ENCODE results near the gene MTF2. TPM values are rescaled to one million over a fixed set of nuclear protein-coding genes. Genes with fewer than 3 reads are reported as not detected.

Gene MTF2
- total and polyA plus RNA-seq, 2 experiments from 2014 or later = 82.1 to 133 TPM

- no peak overlapping the region for H3K4me3 ChIP-seq
- H3K27me3 Mint-ChIP-seq (ENCODE audit: insufficient read depth, low read depth, poor library complexity) = no peaks in the 10 kb centered on the region
- H4K20me1 ChIP-seq (replicated peaks; ENCODE audit: insufficient read depth) = 0 out of 2 replicates have a peak, but pooled peaks cover 7% of the 10 kb centered on the region
- H2AFZ ChIP-seq = no peak overlapping the region
- 0 out of 2 replicates have a peak overlapping the region, but pooled peaks have one; percentile 13 for H3K27ac ChIP-seq (ENCODE audit: low read depth)
- ATAC-seq = no peak
- H3F3A ChIP-seq (replicated peaks; ENCODE audit: low read depth) = no peaks in the 10 kb centered on the region
- H3K9me2 ChIP-seq (ENCODE audit: insufficient read depth) = no peaks in the 10 kb centered on the region
- H3K4me1 ChIP-seq (ENCODE audit: insufficient read depth) = no peaks in the 10 kb centered on the region; the same call in 1 of the 2 replicates
- H3K4me1 Mint-ChIP-seq = peaks cover 8% of the 10 kb centered on the region
- H3K27ac Mint-ChIP-seq = no peak overlapping the region
- no peak for DNase-seq (ENCODE audit: low spot score)
- no peaks in the 10 kb centered on the region; the same call in 1 of the 2 replicates for H3K79me2 ChIP-seq (replicated peaks; ENCODE audit: insufficient read depth)
- H3K4me2 ChIP-seq = no peak overlapping the region
- TF ChIP-seq STAT1 (IDR thresholded peaks at IDR 0.05; ENCODE audit: unreplicated experiment) = no peak
- no peak for TF ChIP-seq ZNF114 (CRISPR knock-in tag; IDR thresholded peaks at IDR 0.05)
- TF ChIP-seq CTCF (conservative IDR thresholded peaks at IDR 0.05; ENCODE audit: low read depth in 2 of 2) = no peak
- no peak for TF ChIP-seq EZH2phosphoT487 (IDR thresholded peaks at IDR 0.05; ENCODE audit: unreplicated experiment)
- TF ChIP-seq JUNB (IDR thresholded peaks at IDR 0.05; ENCODE audit: unreplicated experiment) = no peak
- H3K27me3 ChIP-seq (ENCODE audit: insufficient read depth) = no peaks in the 10 kb centered on the region
- H3K9me3 Mint-ChIP-seq = no peaks in the 10 kb centered on the region
- H3K36me3 Mint-ChIP-seq (ENCODE audit: low read depth) = peaks cover 4% of the 10 kb centered on the region; the same call in 2 of the 3 replicates
- no peak overlapping the region for H3K4me3 Mint-ChIP-seq
- no peaks in the 10 kb centered on the region; the same call in 1 of the 2 replicates for H3K36me3 ChIP-seq (ENCODE audit: insufficient read depth)
These were observed 72.4 kb downstream of the MTF2 start for GRCh38 chr1:93151474-93151873.

GRCh38 chr1:93152835-93153234, 73.8 kb downstream of the MTF2 start:
- Mint-ChIP-seq H3K4me3 (no peak overlapping the region), H3K36me3 (ENCODE audit: low read depth) (peaks cover 7% of the 10 kb centered on the region; the same call in 2 of the 3 replicates), H3K27ac (no peak overlapping the region), H3K27me3 (ENCODE audit: insufficient read depth, low read depth, poor library complexity) (no peaks in the 10 kb centered on the region), H3K4me1 (peaks cover 8% of the 10 kb centered on the region), H3K9me3 (no peaks in the 10 kb centered on the region)
- Histone ChIP-seq H3K4me1 (ENCODE audit: insufficient read depth) (no peaks in the 10 kb centered on the region; the same call in 1 of the 2 replicates), H3K4me2 (no peak overlapping the region), H3K27ac (ENCODE audit: low read depth) (no peak overlapping the region), H2AFZ (no peak overlapping the region), H3K79me2 (replicated peaks; ENCODE audit: insufficient read depth) (no peaks in the 10 kb centered on the region; the same call in 1 of the 2 replicates), H3K27me3 (ENCODE audit: insufficient read depth) (no peaks in the 10 kb centered on the region), H3K36me3 (ENCODE audit: insufficient read depth) (no peaks in the 10 kb centered on the region; the same call in 1 of the 2 replicates), H3F3A (replicated peaks; ENCODE audit: low read depth) (no peaks in the 10 kb centered on the region), H3K4me3 (no peak overlapping the region), H3K9me2 (ENCODE audit: insufficient read depth) (no peaks in the 10 kb centered on the region), H4K20me1 (replicated peaks; ENCODE audit: insufficient read depth) (0 out of 2 replicates have a peak, but pooled peaks cover 7% of the 10 kb centered on the region)
- ATAC-seq (no peak), DNase-seq (ENCODE audit: low spot score) (no peak)
- TF ChIP-seq EZH2phosphoT487 (IDR thresholded peaks at IDR 0.05; ENCODE audit: unreplicated experiment) (no peak), POLR2AphosphoS5 (IDR thresholded peaks at IDR 0.05; ENCODE audit: low read depth) (no peak), EZH2 (IDR thresholded peaks at IDR 0.05; ENCODE audit: low read depth, unreplicated experiment) (no peak), NANOG (IDR thresholded peaks at IDR 0.05; ENCODE audit: borderline replicate concordance) (no peak), JUNB (IDR thresholded peaks at IDR 0.05; ENCODE audit: unreplicated experiment) (no peak), ZNF114 (CRISPR knock-in tag; IDR thresholded peaks at IDR 0.05) (no peak), STAT1 (IDR thresholded peaks at IDR 0.05; ENCODE audit: unreplicated experiment) (no peak), ETS1 (IDR thresholded peaks at IDR 0.05) (no peak), CREB1 (CRISPR knock-in tag; IDR thresholded peaks at IDR 0.05; ENCODE audit: low read depth) (no peak), ZNF331 (CRISPR knock-in tag; IDR thresholded peaks at IDR 0.05; ENCODE audit: low read depth) (no peak)
